K562 (cell line): ENCODE measurements around the gene ARHGEF18. TPM values are rescaled to one million over a fixed set of nuclear protein-coding genes. Genes with fewer than 3 reads are reported as not detected.

ENCODE experiments used
- ATAC-seq: fragments of 200-7000 bp; cut with Tn5 transposase; 3 replicates; pipeline ENCODE4 v1.9.1; 2020; ENCODE audit warnings: moderate library complexity
- BruUV-seq: library from RNA; stranded (reverse); fragments of 400-500 nt; replicated peaks from 2 replicates; lab custom pipeline; 2021; lab: Mats Ljungman, UMichigan
- CTCF ChIA-PET: fragments of 300-600 bp; formaldehyde crosslinking; extraction: SDS; loops from one replicate; lab custom pipeline; 2021; ENCODE audit warnings: low intra/inter-chr PET ratio; lab: Yijun Ruan, JAX
- POLR2A ChIA-PET: fragments of 300-600, 350-650 bp; sonication (Branson Sonifier 250); formaldehyde crosslinking; extraction: SDS; loops from one replicate; lab custom pipeline; 2021; ENCODE audit warnings: antibody characterized with exemption, inconsistent platforms; lab: Yijun Ruan, JAX
- DNase-seq, 4 experiments: peaks; one replicate each; pipeline versions ENCODE4 v3.0.0 to v3.0.0-alpha.2; 2011 to 2018; ENCODE audit warnings: low spot score in 3 of 4, mixed read lengths in 3 of 4; ENCODE audit errors: extremely low read depth in 1 of 4
- FAIRE-seq: peaks from 2 replicates; lab custom pipeline; 2011; peaks lifted over from hg19 to GRCh38; lab: Jason Lieb, UNC
- H2AFZ ChIP-seq: 2 replicates; pipeline ENCODE4 v1.6.0; 2011; ENCODE audit warnings: low read depth, low read length, control low read depth, inconsistent platforms
- H3K27ac ChIP-seq: fragments of 200-600 bp; 3 replicates; pipeline ENCODE4 v1.8.0; 2011; ENCODE audit warnings: low read depth, mild to moderate bottlenecking, control low read depth, inconsistent platforms, low read length, moderate library complexity, mixed read lengths; ENCODE audit errors: extremely low read depth
- H3K27me3 ChIP-seq, 2 experiments: fragments of 300-600 bp in 1 of 2; 2 replicates in 1 of 2; 3 replicates in 1 of 2; pipeline versions ENCODE4 v1.6.0 to v1.8.0; 2011; ENCODE audit warnings: inconsistent platforms in 2 of 2, low read length in 2 of 2, mild to moderate bottlenecking in 1 of 2, mixed read lengths in 1 of 2, moderate library complexity in 1 of 2; ENCODE audit not compliant: control insufficient read depth in 2 of 2, insufficient read depth in 2 of 2
- H3K36me3 ChIP-seq: fragments of 300-600 bp; 3 replicates; pipeline ENCODE4 v1.8.0; 2011; ENCODE audit warnings: mild to moderate bottlenecking, low read length, inconsistent platforms; ENCODE audit not compliant: control insufficient read depth, insufficient read depth
- H3K4me1 ChIP-seq, 2 experiments: fragments of 200-600 bp in 1 of 2; replicated peaks in 1 of 2; 2 replicates in 1 of 2; 3 replicates in 1 of 2; pipeline versions ENCODE4 v1.5.1 to v1.8.0; 2011; ENCODE audit warnings: inconsistent platforms in 2 of 2, low read length in 2 of 2, mild to moderate bottlenecking in 1 of 2, mixed read lengths in 1 of 2, moderate library complexity in 1 of 2; ENCODE audit not compliant: control insufficient read depth in 2 of 2, insufficient read depth in 2 of 2
- H3K4me2 ChIP-seq: 2 replicates; pipeline ENCODE4 v1.6.1; 2011; ENCODE audit warnings: low read length, control low read depth, inconsistent platforms, mixed read lengths; ENCODE audit not compliant: insufficient read depth
- H3K4me3 ChIP-seq: fragments of 200-600 bp; sonication (generic), shearing (Covaris generic); 2 replicates; pipeline ENCODE4 v1.5.1; 2016; ENCODE audit warnings: control low read depth, inconsistent platforms
- H3K79me2 ChIP-seq: fragments of 200-600 bp; 3 replicates; pipeline ENCODE4 v1.8.0; 2011; ENCODE audit warnings: low read length, inconsistent platforms; ENCODE audit not compliant: control insufficient read depth, insufficient read depth
- H3K9ac ChIP-seq, 2 experiments: 2 replicates each; pipeline versions ENCODE4 v1.6.0 to v1.6.1; 2011; ENCODE audit warnings: low read depth in 2 of 2, low read length in 2 of 2, control low read depth in 1 of 2, inconsistent platforms in 1 of 2, mild to moderate bottlenecking in 1 of 2, mixed read lengths in 1 of 2; ENCODE audit not compliant: insufficient read depth in 1 of 2
- H3K9me1 ChIP-seq: one replicate; pipeline ENCODE4 v1.6.0; 2011; ENCODE audit warnings: inconsistent platforms, mild to moderate bottlenecking, low read length, moderate library complexity; ENCODE audit not compliant: control insufficient read depth, insufficient read depth
- H3K9me3 ChIP-seq: replicated peaks from 2 replicates; pipeline ENCODE4 v1.5.1; 2011; ENCODE audit warnings: low read depth, low read length, inconsistent platforms; ENCODE audit not compliant: control insufficient read depth, insufficient read depth
- H4K20me1 ChIP-seq: replicated peaks from 2 replicates; pipeline ENCODE4 v1.6.1; 2011; ENCODE audit warnings: low read length, inconsistent platforms, mixed read lengths; ENCODE audit not compliant: control insufficient read depth, insufficient read depth
- CTBP1 ChIP-seq: fragments of 450-650 bp; IDR thresholded peaks from 2 replicates; pipeline ENCODE4 v1.6.1; 2016; ENCODE audit warnings: borderline replicate concordance
- RAD21 ChIP-seq, 2 experiments: fragments of 250-450 bp in 1 of 2; fragments of 450-650 bp in 1 of 2; sonication (Bioruptor Pico) in 1 of 2; formaldehyde crosslinking in 1 of 2; IDR thresholded peaks in 1 of 2; conservative IDR thresholded peaks in 1 of 2; 2 replicates each; pipeline versions ENCODE4 v1.4.0 to v1.8.0; 2020 to 2022; ENCODE audit warnings: mild to moderate bottlenecking in 2 of 2, moderate library complexity in 1 of 2
- WGBS: fragments of 100-300 bp; shearing (Covaris generic); methylation state at CpG from one replicate; pipeline ENCODE4 v1.1.6; 2016; ENCODE audit warnings: low coverage, mixed read lengths; ENCODE audit not compliant: insufficient coverage; ENCODE audit errors: missing lambda C conversion rate; 5-methylcytosine and 5-hydroxymethylcytosine counted together
- in situ Hi-C: fragments of 300-500 bp; cut with MboI; formaldehyde crosslinking; loops from 4 replicates; pipeline ENCODE4 v1.15.0; 2018; ENCODE audit warnings: inconsistent platforms, mixed read lengths
- intact Hi-C: fragments of 100-400 bp; cut with micrococcal nuclease; formaldehyde crosslinking; loops from 2 replicates; pipeline ENCODE4 v1.14.2; 2022
- polyA plus RNA-seq, 8 experiments: library from polyadenylated mRNA; depleted of rRNA in 4 of 8; stranded (reverse) in 5 of 8; unstranded in 3 of 8; fragments of >200 nt; fragmentation: Nextera tagmentation in 2 of 8; fragmentation: Illumina TruSeq in 1 of 8; extraction: Ambion mirVana in 2 of 8; extraction: Trizol in 1 of 8; gene quantifications; 2 replicates each; pipeline versions ENCODE4 v1.2.1 to v1.2.3, GENCODE V29; 2011 to 2014; ENCODE audit warnings: inconsistent platforms in 1 of 8, missing spikeins in 1 of 8
- total RNA-seq, 7 experiments: library from RNA; depleted of rRNA in 6 of 7; stranded (reverse); fragments of >200 nt in 6 of 7; fragmentation: Illumina TruSeq in 2 of 7; extraction: Trizol in 2 of 7; gene quantifications; 2 replicates each; pipeline versions ENCODE4 v1.2.1 to v1.2.3, GENCODE V29; 2011 to 2021; ENCODE audit warnings: low replicate concordance in 1 of 7
- TF ChIP-seq, protein P1 (sequence below), 3 experiments: IDR thresholded peaks in 2 of 3; conservative IDR thresholded peaks in 1 of 3; 2 replicates each; pipeline ENCODE4 v1.5.1; 2011 to 2012; ENCODE audit warnings: low read length in 3 of 3, mild to moderate bottlenecking in 3 of 3, control low read depth in 2 of 3, improper control_type of control experiment in 1 of 3, inconsistent platforms in 1 of 3, low read depth in 1 of 3, mixed read lengths in 1 of 3, moderate library complexity in 1 of 3; ENCODE audit not compliant: insufficient read depth in 2 of 3

The ARHGEF18 gene
- total and polyA plus RNA-seq, 9 of the 15 experiments (the other 6 are each of a cell fraction or from before 2014, with no cell fraction given) = 0.04 to 16.5 (median 4.5) TPM

GRCh38 chr19:7382694-7383093, 34.0 kb downstream of the ARHGEF18 start:
- Histone ChIP-seq H3K9me3 (no peaks in the 10 kb centered on the region; the same call in 1 of the 2 replicates), H4K20me1 (peaks cover 8% of the 10 kb centered on the region; the same call in 1 of the 2 replicates), H3K27me3 (peaks cover 22 to 65% of the 10 kb centered on the region in 2 experiments; a peak in 4 of 5 replicates), H3K4me3 (no peak overlapping the region), H3K9ac (no peak overlapping the region; a peak in 1 of 4 replicates), H3K4me1 (peaks cover 0 to 6% of the 10 kb centered on the region in 2 experiments; a peak in 2 of 5 replicates), H3K79me2 (no peaks in the 10 kb centered on the region), H3K4me2 (no peak overlapping the region), H3K27ac (no peak overlapping the region), H3K36me3 (no peaks in the 10 kb centered on the region), H2AFZ (no peak overlapping the region), H3K9me1 (no peaks in the 10 kb centered on the region)
- WGBS = 0% methylated on average over 9 of the region's 9 CpGs
- no TSS peak for BruUV-seq
- POLR2A ChIA-PET = interaction anchor here (1.0 to 1.1 kb wide), 2 partner anchors 9 to 13 kb away, joined by 3 to 4 read pairs; no protein-coding TSS in a partner anchor
- in situ Hi-C loops (no loop called here), intact Hi-C loops (no loop called here)
- ATAC-seq (peak; percentile 43; the same call in 2 of the 3 replicates), FAIRE-seq (no peak), DNase-seq (peak in 1 of 4 experiments; percentile 14)
- TF ChIP-seq, protein P1, sequence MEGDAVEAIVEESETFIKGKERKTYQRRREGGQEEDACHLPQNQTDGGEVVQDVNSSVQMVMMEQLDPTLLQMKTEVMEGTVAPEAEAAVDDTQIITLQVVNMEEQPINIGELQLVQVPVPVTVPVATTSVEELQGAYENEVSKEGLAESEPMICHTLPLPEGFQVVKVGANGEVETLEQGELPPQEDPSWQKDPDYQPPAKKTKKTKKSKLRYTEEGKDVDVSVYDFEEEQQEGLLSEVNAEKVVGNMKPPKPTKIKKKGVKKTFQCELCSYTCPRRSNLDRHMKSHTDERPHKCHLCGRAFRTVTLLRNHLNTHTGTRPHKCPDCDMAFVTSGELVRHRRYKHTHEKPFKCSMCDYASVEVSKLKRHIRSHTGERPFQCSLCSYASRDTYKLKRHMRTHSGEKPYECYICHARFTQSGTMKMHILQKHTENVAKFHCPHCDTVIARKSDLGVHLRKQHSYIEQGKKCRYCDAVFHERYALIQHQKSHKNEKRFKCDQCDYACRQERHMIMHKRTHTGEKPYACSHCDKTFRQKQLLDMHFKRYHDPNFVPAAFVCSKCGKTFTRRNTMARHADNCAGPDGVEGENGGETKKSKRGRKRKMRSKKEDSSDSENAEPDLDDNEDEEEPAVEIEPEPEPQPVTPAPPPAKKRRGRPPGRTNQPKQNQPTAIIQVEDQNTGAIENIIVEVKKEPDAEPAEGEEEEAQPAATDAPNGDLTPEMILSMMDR (IDR thresholded peaks at IDR 0.05 in 2 of 3, conservative IDR thresholded peaks at IDR 0.05 in 1 of 3; ENCODE audit: insufficient read depth in 2 of 3, low read depth in 1 of 3, low read length in 3 of 3) = peak in 2 of 3 experiments; percentile 15 to 24; a peak in 1 of 6 replicates
- peak in 1 of 2 experiments; percentile 4; a peak in 1 of 4 replicates for TF ChIP-seq RAD21 (CRISPR knock-in tag; conservative IDR thresholded peaks at IDR 0.05 in 1 of 2, IDR thresholded peaks at IDR 0.05 in 1 of 2)
- TF ChIP-seq CTBP1 = no peak
- CTCF ChIA-PET = no interaction called here
